ENCODE data around the gene GRAMD1C. TPM values are rescaled to one million over a fixed set of nuclear protein-coding genes. Genes with fewer than 3 reads are reported as not detected.

The GRAMD1C gene
- total and polyA plus RNA-seq, 2 of the 13 experiments (the other 11 are each of a cell fraction or from before 2014, with no cell fraction given): 0.45 TPM; not detected in 1

GRCh38 chr3:113948015-113948917 lies 109.7 kb downstream of the GRAMD1C start (continued):
- TF ChIP-seq ZNF710 (CRISPR knock-in tag; IDR thresholded peaks at IDR 0.05; ENCODE audit: borderline replicate concordance) (0 out of 2 replicates have a peak, but pooled peaks have one; percentile 15), SP4 (CRISPR knock-in tag; IDR thresholded peaks at IDR 0.05) (0 out of 2 replicates have a peak, but pooled peaks have one; percentile 29), PHF8 (CRISPR knock-in tag; IDR thresholded peaks at IDR 0.05) (0 out of 2 replicates have a peak, but pooled peaks have one; percentile 15), CCDC6 (CRISPR knock-in tag; IDR thresholded peaks at IDR 0.05) (peak; percentile 66; the same call in 1 of the 2 replicates), NONO (IDR thresholded peaks at IDR 0.05) (no peak), NONO (CRISPR knock-in tag; conservative IDR thresholded peaks at IDR 0.05) (0 out of 2 replicates have a peak, but pooled peaks have one; percentile 37), HNF4G (IDR thresholded peaks at IDR 0.05; ENCODE audit: borderline replicate concordance, low read depth, low read length) (no peak), HNF4G (CRISPR knock-in tag; IDR thresholded peaks at IDR 0.05; ENCODE audit: borderline replicate concordance, low read depth) (0 out of 2 replicates have a peak, but pooled peaks have one; percentile 31), NCOA5 (CRISPR knock-in tag; IDR thresholded peaks at IDR 0.05) (no peak), RFX3 (CRISPR knock-in tag; IDR thresholded peaks at IDR 0.05) (peak; percentile 70), ZFP37 (CRISPR knock-in tag; IDR thresholded peaks at IDR 0.05; ENCODE audit: borderline replicate concordance) (no peak), MTF2 (CRISPR knock-in tag; IDR thresholded peaks at IDR 0.05; ENCODE audit: borderline replicate concordance) (0 out of 2 replicates have a peak, but pooled peaks have one; percentile 19), EHMT2 (IDR thresholded peaks at IDR 0.05; ENCODE audit: borderline replicate concordance, low read depth, low read length) (no peak), THAP11 (CRISPR knock-in tag; IDR thresholded peaks at IDR 0.05) (0 out of 2 replicates have a peak, but pooled peaks have one; percentile 8), ZNF768 (CRISPR knock-in tag; IDR thresholded peaks at IDR 0.05) (0 out of 2 replicates have a peak, but pooled peaks have one; percentile 12), ZNF777 (CRISPR knock-in tag; IDR thresholded peaks at IDR 0.05) (peak; percentile 49), HDAC1 (CRISPR knock-in tag; IDR thresholded peaks at IDR 0.05) (peak; percentile 57), PAXIP1 (CRISPR knock-in tag; conservative IDR thresholded peaks at IDR 0.05) (no peak)
- TF ChIP-seq, protein P1, sequence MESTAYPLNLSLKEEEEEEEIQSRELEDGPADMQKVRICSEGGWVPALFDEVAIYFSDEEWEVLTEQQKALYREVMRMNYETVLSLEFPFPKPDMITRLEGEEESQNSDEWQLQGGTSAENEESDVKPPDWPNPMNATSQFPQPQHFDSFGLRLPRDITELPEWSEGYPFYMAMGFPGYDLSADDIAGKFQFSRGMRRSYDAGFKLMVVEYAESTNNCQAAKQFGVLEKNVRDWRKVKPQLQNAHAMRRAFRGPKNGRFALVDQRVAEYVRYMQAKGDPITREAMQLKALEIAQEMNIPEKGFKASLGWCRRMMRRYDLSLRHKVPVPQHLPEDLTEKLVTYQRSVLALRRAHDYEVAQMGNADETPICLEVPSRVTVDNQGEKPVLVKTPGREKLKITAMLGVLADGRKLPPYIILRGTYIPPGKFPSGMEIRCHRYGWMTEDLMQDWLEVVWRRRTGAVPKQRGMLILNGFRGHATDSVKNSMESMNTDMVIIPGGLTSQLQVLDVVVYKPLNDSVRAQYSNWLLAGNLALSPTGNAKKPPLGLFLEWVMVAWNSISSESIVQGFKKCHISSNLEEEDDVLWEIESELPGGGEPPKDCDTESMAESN (CRISPR knock-in tag; conservative IDR thresholded peaks at IDR 0.05): peak; percentile 58; the same call in 1 of the 2 replicates
- TF ChIP-seq, protein P2, sequence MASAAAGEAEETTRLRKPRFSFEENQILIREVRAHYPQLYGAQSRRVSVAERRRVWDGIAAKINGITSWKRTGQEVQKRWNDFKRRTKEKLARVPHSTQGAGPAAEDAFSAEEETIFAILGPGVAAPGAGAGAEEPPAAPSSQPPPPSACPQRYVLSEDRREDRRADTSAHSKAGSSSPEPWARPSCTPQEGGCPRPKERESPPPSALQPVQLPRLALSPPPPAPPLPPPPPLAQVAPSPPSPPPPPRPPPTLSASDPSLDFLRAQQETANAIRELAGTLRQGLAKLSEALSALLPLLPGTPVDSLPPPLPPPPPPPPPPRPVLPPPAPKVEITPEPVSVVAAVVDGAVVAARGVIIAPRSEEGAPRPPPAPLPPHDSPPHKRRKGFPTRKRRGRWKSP (CRISPR knock-in tag; IDR thresholded peaks at IDR 0.05): peak; percentile 36; the same call in 1 of the 2 replicates

Measured in HepG2 (cell line).